ENCODE data around the gene HCFC1R1.

HCFC1R1 gene

DNA sequence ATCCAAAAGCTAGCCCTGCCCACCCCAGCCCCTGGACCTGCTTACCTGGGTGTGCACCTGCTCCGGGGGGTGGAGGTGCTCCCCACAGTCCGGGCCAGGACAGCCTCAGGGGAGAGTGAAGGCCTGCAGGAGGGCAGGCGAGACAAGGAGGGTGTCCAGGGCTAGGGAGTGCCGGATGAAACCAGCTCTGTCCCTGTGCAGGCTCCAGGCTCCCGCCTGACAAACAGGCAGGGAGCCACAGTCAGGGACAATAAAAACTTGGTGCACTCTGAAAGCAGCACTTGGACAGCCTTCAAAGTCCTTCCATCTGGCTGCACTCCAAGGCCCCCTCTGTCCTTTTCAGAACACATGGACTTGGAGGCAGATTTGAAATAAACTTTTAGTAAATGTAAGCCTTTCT, 50.6 kb downstream of the HCFC1R1 start:
- no peak for DNase-seq
